IPS DF 4.7 (cell line): ENCODE data around the gene TGFBR2.

Source experiments
- DNase-seq: peaks from one replicate; pipeline ENCODE4 v3.0.0-alpha.2; 2013; ENCODE audit warnings: low spot score; ENCODE audit errors: extremely low read depth

The TGFBR2 gene

GRCh38 chr3:30672287-30672735 is 65.9 kb downstream of the TGFBR2 start:
- no peak for DNase-seq

DNA sequence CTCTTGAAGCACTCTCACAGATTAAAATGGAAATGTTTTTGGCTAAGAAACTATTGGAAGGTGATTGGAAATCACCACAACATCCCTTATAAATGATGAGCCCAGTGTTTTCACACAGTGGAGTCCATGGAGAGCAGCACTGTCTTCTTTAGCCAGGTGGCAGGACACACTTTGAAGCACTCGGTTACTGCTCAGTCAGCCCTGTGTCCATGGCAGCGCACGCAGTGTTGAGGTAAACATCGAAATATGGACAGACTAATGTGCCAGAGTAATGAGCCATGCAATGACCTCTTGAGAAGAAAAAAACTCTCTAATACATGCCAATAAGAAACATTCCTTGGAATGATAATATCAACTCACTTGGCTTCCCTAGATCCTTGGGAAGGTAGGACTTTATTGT is 66.6 kb downstream of the TGFBR2 start:
- DNase-seq: no peak

DNA sequence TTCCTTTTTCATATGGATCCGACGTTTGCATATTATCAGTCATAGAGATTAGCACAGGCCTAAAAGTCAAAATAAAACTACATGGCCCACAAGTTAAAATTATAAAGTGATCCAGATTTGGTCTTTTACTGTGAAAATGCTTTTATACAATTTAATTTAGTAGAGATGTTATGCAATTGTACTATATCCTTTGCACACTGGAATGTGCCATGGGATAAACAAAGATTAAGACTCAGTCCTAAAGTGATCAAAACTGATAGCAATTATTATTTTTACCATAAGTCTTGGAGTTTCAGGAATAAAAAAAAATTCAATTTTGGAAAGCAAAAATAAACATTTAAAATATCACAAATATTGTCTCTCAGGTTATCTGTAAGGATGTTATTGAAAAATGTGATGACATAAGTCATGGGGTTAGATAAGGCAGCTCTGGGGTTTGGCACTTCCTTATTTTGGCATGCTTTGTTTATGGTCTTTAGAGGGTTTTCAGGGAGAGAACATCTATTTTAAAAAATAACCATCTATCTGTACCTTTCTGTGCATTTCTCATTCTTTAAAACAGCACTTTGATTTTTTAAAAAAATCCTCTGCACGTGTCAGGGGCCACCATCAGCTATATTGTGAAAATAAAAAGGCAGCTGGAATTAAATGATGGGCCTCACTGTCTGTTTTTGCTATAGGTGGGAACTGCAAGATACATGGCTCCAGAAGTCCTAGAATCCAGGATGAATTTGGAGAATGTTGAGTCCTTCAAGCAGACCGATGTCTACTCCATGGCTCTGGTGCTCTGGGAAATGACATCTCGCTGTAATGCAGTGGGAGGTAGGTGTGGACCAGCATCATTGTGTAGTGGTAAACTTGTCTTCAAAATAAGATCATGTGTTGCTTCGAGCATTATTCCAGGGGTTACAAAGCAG is 67.3 kb downstream of the TGFBR2 start:
- no peak for DNase-seq

DNA sequence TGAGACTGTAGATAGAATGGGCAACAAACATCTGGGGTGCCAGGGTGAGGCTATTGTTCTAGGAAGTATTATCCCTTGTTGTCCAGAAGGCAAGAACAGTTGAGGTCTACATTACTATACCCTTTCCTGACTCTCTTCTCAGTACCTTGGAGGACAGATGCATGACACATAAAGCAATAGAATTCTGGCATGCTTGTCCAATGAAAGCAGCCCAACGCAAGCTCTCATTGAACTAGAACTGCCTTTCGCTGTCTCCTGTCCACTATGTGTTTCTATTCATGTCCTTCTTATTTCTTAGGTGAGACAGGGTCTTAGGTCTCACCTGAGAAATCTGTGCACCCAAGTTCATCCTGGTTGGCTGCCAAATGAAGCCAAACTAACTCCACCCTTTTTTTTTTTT is 68.6 kb downstream of the TGFBR2 start:
- no peak for DNase-seq

DNA sequence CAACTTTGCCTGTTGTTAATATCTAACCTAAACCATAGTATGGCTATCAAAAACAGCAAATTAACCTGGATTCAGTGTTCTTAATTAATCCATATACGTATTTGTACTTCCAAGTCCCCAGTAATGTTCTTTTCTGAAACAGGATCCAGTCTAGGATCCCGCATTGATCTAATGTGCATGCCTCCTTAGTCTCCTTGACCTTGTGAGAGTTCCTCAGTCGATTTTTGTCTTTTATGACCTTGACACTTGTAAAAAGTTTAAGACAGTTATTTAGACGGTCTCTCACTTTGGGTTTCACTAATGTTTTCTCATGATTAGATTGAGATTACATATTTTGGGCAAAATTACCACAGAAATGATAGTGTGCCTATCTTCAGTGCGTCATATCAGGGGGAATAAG is 69.4 kb downstream of the TGFBR2 start:
- no peak for DNase-seq

- DNase-seq: no peak
Measured at GRCh38 chr3:30676424-30677346, 70.3 kb downstream of the TGFBR2 start.

DNA sequence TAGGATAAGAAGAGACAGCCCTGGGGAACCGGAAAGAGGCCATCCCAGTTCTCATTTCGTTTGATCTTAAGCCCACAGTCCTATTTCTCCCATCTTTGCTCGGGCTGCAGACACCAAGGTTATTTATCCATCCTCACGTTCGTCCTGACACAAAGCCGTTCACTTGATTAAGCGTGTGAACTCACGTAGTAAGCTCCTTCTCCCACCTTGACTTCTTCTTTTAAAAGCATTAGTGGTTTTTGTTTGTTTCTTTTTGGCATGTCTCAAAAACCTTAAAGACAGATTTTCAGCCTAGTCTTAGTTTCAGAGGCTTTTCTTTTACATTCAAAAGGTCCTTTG is 70.9 kb downstream of the TGFBR2 start:
- no peak for DNase-seq

- DNase-seq: no peak
Measured at GRCh38 chr3:30679045-30679444, 72.6 kb downstream of the TGFBR2 start.

GRCh38 chr3:30680789-30681648 is 74.6 kb downstream of the TGFBR2 start:
- no peak for DNase-seq

- no peak for DNase-seq
Measured at GRCh38 chr3:30681649-30682211, 75.3 kb downstream of the TGFBR2 start.

- DNase-seq: no peak
Measured at GRCh38 chr3:30682434-30683155, 76.2 kb downstream of the TGFBR2 start.

- DNase-seq: no peak
Measured at GRCh38 chr3:30683769-30684168, 77.4 kb downstream of the TGFBR2 start.

DNA sequence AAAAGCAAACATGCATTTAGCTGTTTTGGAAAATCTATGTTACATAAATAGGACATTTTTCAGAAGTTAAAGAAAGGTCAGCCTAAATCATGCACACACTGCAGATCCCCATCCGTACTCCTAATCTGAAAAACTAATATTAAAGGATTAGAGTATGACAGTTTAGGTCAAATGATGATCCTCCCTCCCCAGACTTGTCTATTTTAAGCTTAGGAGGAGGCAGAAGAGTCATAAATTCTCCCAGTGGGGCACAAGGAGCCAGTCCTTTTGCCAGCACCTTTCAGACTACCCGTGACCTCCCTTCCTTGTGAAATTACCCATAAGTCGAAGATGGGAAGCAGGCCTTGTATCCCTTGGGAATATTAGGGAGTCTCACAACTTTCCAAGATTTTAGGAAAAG is 78.0 kb downstream of the TGFBR2 start:
- DNase-seq: no peak

GRCh38 chr3:30685267-30685667 is 78.9 kb downstream of the TGFBR2 start:
- DNase-seq: no peak

- DNase-seq: no peak
Measured at GRCh38 chr3:30686176-30686575, 79.8 kb downstream of the TGFBR2 start.

DNA sequence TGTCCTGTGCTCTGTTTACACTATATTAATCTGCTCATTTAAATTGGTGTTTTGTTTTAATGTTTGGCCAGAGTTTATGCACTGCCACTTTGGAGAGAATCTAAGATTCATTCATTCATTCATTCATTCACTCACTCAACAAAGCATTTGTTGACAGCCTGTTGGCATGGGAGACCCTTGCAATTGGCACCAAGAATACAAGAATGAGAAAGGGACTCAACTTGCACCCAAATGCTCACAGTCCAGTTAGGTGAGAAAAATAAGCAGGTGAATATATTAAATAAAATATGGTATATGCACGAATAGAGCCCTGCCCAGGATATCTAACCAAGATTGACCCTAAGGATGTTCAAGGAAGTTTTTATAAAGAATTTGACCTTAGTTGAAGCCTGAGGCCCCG is 80.4 kb downstream of the TGFBR2 start:
- DNase-seq: no peak

- DNase-seq: no peak
Measured at GRCh38 chr3:30687930-30688570, 81.6 kb downstream of the TGFBR2 start.

DNA sequence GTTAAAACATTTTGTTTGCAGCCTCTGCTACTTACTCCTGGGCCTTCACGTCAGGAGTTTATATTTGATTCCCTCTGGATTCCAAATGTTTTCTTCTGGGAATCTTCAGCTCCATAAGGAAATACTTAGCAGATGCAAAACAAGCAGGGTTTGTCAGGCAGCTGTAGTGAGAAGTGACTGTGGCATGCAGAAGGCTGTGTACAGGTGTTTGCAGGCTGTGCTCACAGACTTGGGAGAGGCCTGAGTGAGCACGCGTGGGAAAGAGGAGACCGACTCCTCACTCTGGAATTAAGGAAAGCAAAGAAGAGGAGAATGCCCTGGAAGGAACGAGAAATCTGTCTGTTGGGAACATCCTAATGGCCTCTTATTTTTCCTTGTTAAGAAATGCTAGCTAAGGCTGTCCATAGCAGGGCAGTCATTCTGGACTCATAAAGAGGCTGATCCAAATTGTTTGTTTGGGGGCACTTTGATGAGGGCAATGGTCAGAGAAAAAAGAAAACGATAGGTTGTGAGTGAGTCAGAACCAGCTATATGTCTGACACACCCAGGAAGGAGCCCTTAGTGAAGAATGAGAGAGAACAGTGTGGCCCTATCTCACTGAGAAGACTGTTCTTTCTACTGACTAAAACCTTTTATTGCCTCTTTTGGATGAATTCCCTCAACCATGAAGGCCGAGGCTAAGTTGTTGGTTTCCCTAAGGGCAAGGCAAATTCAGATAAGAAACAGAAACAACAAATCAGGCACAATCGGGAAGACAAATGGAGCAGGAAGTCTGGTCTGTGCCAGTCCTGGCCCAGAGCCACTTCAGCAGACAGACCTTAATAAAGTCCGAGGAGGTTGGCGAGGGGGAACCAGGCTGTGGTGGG is 82.6 kb downstream of the TGFBR2 start:
- DNase-seq: no peak

DNA sequence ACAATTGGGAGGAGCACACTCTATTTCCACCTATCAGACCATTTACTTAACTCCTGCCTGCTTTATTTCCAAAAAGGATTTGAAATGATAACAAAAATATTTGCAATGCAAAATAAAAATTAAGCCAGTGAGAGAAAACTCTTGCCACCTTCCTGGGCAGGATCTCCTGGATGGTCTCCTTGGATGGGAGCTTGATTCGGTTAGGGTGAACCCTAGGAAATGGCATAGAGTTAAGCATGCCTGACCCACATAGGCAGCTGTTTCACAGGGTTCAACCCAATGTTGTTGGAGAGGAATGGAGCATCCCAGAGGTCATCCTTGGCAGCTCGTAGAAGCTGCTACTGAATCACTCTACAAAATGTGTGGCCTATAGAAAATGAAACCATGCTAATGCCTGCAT is 83.8 kb downstream of the TGFBR2 start:
- DNase-seq: no peak
